AG10803 (cell line): ENCODE results near the gene NIN.

Source experiments
- DNase-seq: peaks from one replicate; pipeline ENCODE4 v3.0.0; 2010; ENCODE audit warnings: low read depth
- H3K4me3 ChIP-seq: 2 replicates; pipeline ENCODE4 v1.5.1; 2011; ENCODE audit warnings: mild to moderate bottlenecking, low read length, control low read depth
- CTCF ChIP-seq: conservative IDR thresholded peaks from 2 replicates; pipeline ENCODE4 v1.5.1; 2011; ENCODE audit warnings: mild to moderate bottlenecking, low read length, control low read depth, inconsistent platforms

The NIN gene

GRCh38 chr14:50797250-50798047 is 33.5 kb downstream of the NIN start:
- no peak for TF ChIP-seq CTCF
- no peak for DNase-seq
- H3K4me3 ChIP-seq = no peak overlapping the region

GRCh38 chr14:50796390-50796789 is 34.6 kb downstream of the NIN start:
- no peak for DNase-seq
- TF ChIP-seq CTCF = no peak
- H3K4me3 ChIP-seq = no peak overlapping the region

GRCh38 chr14:50795909-50796308 is 35.1 kb downstream of the NIN start:
- no peak overlapping the region for H3K4me3 ChIP-seq
- DNase-seq = no peak

GRCh38 chr14:50795142-50795541 is 35.8 kb downstream of the NIN start:
- no peak for DNase-seq
- H3K4me3 ChIP-seq = no peak overlapping the region
- no peak for TF ChIP-seq CTCF

More at GRCh38 chr14:50795909-50796308, 35.1 kb downstream of the NIN start:
- TF ChIP-seq CTCF = no peak

- TF ChIP-seq CTCF = no peak
- no peak for DNase-seq
- no peak overlapping the region for H3K4me3 ChIP-seq
Measured at GRCh38 chr14:50794068-50794645, 36.8 kb downstream of the NIN start.

GRCh38 chr14:50792634-50793068 is 38.3 kb downstream of the NIN start:
- DNase-seq = no peak
- TF ChIP-seq CTCF = no peak
- H3K4me3 ChIP-seq = no peak overlapping the region

- no peak for DNase-seq
- H3K4me3 ChIP-seq = no peak overlapping the region
Measured at GRCh38 chr14:50792051-50792477, 38.9 kb downstream of the NIN start.

More at GRCh38 chr14:50792051-50792477, 38.9 kb downstream of the NIN start:
- TF ChIP-seq CTCF = no peak
